GM18502 (cell line): ENCODE measurements around the gene ARHGAP9.

ENCODE experiments used
- ATAC-seq: cut with Tn5 transposase; IDR thresholded peaks from one replicate; pipeline ENCODE4 v1.9.1; 2021; ENCODE audit warnings: mild to moderate bottlenecking; ENCODE audit not compliant: unreplicated experiment, poor library complexity

ARHGAP9 gene

GRCh38 chr12:57475271-57476161 lies 4.2 kb downstream of the ARHGAP9 start:
- peak; percentile 4 for ATAC-seq

DNA sequence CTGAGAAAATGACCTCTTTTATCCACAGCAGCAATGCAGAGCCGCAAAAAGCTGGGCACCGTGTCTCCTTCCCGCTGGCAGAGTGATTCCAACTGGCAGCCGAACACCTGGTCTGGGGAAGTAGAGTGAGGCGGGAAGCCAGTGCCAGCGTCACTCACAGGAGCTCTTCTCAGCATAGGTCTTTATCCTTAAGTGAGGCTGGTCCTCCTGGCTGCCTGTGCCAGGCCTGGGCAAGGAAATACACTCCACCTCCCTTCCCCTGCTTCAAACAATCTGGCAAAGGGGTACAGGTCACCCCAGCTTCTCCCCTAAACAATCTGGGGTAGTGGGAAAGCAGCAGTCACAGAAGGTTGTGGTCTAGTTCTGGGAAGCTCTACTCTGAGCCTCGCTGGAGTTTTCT lies 4.8 kb downstream of the ARHGAP9 start:
- ATAC-seq = no peak

DNA sequence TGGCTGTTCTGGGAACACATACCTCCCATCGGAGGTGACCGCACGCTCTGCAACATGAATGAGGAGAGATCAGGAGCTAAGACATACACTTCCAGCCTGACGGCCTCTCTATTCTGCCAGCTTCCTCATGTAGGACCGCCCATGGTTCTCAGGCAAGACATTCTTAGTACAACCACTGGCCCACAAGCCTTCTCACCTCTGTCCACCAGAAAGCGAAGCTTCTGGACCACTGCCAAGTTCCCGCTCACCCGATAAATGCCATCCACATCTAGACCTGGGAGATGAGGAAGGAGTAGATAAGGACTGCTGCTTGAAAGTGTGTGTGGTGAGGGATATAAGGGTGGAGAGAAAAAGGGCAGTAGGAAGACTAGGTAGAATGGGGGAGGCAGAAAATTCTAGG lies 5.2 kb downstream of the ARHGAP9 start:
- ATAC-seq = no peak

- ATAC-seq = no peak
Measured at GRCh38 chr12:57473886-57474285, 5.8 kb downstream of the ARHGAP9 start.

GRCh38 chr12:57473392-57473791 lies 6.3 kb downstream of the ARHGAP9 start:
- no peak for ATAC-seq

- no peak for ATAC-seq
Measured at GRCh38 chr12:57472391-57472790, 7.3 kb downstream of the ARHGAP9 start.

DNA sequence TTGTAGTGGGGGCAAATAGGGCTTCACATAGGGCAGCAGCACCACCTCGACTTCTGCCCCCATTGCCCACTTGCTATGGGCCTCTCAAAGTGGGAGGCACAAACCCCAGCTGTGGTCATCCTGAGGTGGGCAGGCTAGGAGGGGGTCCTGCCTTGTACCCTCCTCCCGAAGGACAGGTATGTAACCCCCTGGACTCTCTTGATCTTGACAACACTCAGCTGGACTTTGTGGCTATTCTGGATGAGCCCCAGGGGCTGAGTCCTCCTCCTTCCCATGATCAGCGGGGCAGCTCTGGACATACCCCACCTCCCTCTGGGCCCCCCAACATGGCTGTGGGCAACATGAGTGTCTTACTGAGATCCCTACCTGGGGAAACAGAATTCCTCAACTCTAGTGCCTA lies 8.0 kb downstream of the ARHGAP9 start:
- ATAC-seq = no peak

DNA sequence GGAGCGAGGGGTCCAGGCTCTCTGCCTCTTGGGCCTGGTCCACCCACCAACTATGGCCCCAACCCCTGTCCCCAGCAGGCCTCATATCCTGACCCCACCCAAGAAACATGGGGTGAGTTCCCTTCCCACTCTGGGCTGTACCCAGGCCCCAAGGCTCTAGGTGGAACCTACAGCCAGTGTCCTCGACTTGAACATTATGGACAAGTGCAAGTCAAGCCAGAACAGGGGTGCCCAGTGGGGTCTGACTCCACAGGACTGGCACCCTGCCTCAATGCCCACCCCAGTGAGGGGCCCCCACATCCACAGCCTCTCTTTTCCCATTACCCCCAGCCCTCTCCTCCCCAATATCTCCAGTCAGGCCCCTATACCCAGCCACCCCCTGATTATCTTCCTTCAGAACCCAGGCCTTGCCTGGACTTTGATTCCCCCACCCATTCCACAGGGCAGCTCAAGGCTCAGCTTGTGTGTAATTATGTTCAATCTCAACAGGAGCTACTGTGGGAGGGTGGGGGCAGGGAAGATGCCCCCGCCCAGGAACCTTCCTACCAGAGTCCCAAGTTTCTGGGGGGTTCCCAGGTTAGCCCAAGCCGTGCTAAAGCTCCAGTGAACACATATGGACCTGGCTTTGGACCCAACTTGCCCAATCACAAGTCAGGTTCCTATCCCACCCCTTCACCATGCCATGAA lies 8.6 kb downstream of the ARHGAP9 start:
- no peak for ATAC-seq

GRCh38 chr12:57470286-57470969 lies 9.2 kb downstream of the ARHGAP9 start:
- no peak for ATAC-seq

DNA sequence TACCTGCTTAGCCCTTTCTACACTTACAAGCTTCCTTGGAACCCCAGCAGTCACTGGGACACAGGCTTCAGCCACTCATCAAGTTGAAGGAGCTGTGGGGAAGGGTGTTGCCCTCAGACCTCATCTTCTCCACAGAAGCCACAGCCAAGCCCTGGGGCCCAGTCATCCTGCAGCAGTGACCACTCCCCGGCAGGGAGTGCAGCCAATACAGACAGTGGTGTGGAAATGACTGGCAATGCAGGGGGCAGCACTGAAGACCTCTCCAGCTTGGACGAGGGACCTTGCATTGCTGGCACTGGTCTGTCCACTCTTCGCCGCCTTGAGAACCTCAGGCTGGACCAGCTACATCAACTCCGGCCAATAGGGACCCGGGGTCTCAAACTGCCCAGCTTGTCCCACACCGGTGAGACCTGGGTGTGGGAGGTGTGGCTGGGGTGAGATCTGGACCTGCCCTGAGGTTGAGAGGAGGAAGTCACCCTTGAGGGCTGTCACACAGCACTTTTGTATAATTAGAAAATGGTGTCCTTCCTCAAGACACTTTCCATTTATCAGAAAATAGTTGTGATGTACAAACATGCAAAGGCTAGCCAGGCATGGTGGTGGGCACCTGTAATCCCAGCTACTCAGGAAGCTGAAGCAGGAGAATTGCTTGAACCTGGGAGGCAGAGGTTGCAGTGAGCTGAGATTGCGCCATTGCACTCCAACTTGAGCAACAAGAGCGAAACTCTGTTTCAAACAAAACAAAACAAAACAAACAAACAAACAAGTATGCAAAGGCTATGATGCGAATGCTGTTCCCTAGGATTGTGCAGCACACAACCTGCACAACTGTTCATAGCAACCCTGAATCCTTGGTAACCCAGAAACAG lies 10.1 kb downstream of the ARHGAP9 start:
- ATAC-seq = no peak

DNA sequence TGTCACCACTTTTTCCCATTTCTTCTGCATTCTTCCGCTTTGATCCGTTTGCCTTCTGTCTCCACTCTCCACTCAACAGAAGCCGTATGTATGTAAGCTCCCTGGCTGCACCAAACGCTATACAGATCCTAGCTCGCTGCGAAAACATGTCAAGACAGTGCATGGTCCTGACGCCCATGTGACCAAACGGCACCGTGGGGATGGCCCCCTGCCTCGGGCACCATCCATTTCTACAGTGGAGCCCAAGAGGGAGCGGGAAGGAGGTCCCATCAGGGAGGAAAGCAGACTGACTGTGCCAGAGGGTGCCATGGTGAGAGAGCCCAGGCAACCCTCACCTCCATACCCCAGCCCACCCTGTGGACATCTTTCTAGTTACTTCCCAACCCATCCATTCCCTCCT lies 11.8 kb downstream of the ARHGAP9 start:
- ATAC-seq = no peak

GRCh38 chr12:57467212-57467874 lies 12.3 kb downstream of the ARHGAP9 start:
- ATAC-seq = no peak

DNA sequence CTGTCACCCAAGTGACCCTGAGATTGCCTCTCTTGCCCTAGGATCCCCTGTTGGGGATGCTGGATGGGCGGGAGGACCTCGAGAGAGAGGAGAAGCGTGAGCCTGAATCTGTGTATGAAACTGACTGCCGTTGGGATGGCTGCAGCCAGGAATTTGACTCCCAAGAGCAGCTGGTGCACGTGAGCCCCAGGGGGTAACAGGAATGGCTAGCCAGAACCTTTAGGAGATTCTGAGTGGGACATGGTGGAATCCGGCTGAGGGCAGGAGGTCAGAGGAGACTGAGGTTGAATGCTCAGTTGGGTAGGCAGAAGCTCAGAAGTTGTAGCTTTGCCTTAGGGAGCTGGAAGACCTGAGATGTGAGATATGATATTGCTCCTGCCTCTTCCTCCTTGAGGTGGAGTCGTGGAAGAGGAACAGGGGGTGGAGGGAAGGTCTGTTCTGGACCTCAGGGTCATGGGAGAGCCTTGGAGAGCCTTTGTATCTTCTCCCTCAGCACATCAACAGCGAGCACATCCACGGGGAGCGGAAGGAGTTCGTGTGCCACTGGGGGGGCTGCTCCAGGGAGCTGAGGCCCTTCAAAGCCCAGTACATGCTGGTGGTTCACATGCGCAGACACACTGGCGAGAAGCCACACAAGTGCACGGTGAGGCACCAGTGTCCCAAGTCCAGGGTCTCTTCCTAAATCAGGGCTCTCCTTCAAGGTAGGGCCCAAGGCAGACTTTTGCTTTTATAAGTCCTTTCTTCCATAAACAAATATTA lies 13.7 kb downstream of the ARHGAP9 start:
- ATAC-seq = no peak

DNA sequence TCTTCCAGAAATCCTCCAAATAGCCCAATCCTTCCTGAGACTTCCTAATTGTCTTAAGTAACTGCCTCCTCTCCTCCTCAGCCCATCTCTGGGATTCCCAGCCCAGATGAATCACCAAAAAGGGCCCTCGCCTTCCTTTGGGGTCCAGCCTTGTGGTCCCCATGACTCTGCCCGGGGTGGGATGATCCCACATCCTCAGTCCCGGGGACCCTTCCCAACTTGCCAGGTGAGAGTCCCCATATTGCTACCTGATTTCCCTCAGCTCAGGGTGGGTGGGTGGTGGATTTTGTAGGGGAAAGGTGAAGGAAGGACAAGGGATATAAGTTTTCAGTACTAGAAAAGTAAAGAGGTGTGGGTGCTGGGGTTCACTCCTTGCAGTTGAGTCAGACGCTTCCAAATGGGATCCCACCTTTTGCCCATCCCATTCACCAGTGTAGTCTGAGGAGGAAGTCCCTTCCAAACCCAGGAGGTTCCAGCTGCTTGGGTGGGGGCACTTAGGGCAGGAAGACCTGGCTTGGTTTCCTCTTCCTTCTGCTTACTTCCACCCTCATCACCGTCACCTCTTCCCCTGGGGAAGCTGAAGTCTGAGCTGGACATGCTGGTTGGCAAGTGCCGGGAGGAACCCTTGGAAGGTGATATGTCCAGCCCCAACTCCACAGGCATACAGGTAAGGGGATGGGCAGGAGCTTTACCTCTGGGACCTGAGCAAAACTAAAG lies 14.5 kb downstream of the ARHGAP9 start:
- no peak for ATAC-seq

DNA sequence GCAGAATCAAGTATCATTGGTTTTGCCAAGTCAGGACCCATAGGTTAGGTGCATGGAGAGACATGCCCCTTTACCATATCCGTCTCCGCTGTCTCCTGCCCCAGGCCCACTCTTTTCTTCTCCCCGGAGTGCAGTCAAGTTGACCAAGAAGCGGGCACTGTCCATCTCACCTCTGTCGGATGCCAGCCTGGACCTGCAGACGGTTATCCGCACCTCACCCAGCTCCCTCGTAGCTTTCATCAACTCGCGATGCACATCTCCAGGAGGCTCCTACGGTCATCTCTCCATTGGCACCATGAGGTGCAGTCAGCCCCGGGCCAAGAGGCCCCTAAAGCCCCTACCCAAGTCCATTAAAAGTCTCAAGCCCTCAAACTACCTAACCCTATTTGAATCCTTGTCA lies 15.1 kb downstream of the ARHGAP9 start:
- no peak for ATAC-seq

DNA sequence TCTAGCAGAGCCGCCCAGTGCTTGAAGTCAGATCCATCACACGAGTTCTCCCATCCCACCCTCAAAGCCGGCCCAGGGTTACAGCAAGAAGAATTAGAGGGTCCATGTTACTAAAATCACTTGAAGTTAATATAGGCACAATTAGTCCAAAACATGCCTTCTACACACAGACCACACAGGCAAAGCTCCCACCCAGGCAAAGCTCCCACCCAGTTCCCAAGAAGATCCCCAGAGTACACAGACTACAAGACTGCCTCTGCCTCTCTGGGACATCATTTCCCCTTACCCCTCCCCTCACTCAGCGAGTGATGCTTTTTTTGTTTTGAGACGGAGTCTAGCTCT lies 16.8 kb downstream of the ARHGAP9 start:
- ATAC-seq = no peak

DNA sequence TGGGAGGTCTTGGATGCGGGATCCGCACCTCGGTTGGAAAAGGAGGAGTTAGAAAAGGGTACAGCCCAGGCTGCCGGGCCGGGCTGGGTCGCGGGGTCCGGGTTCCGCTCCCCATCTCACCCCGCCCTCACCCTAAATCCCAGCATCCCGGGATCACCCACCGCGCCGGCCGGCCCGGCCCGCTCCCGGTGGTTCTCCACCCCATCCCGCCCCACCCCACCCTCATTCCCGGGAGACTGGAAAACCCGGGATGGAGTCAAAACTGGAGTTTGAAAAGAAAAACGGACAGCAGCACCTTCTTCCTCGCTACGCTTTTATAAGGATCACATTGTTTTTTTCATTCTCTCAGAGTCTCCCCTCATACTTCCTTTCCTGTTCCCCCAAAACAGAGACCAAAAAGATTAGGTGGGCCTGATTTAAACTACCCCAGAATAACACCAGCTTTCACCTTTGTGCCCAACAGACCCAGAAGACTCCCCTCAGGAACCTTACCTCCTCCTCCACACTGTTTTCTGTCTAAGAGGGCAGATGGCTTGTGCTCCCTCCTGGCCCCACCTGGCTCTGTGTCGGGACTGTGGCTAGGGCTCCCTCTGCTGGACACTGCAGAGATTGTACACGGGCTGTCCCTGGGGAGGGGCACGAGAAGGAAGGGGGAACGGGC lies 17.3 kb downstream of the ARHGAP9 start:
- peak; percentile 71 for ATAC-seq

DNA sequence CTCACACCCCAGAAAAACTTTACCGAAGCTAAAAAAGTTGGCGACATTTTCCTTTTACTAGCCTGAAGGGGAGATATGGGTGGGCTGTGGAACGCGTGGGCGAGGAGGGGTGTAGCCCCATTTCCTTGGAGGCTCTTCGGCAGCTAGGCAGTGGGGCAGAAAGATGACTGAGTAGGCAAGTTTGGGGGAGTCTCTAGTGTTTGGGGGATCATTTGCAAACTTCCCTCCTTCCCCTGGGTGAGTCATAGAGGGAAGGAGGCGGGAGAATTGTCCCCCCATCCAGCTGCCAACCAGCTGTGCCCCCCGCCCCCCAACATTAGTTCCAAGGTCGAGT lies 17.8 kb downstream of the ARHGAP9 start:
- no peak for ATAC-seq
